Astrocyte (in vitro differentiated cells and primary cell): ENCODE measurements around the gene GPR61.

Experiments
- CTCF ChIP-seq: IDR thresholded peaks from 2 replicates; pipeline ENCODE4 v1.5.1; 2011; ENCODE audit warnings: low read depth, mild to moderate bottlenecking, inconsistent platforms, low read length, moderate library complexity; ENCODE audit not compliant: insufficient read depth
- EZH2 ChIP-seq: IDR thresholded peaks from 2 replicates; pipeline ENCODE4 v1.6.1; 2012; ENCODE audit warnings: mild to moderate bottlenecking, low read length, inconsistent platforms; ENCODE audit not compliant: insufficient read depth

- TF ChIP-seq CTCF = peak; percentile 80
- no peak for TF ChIP-seq EZH2
Observed at GRCh38 chr1:109490029-109490933, 49.4 kb upstream of the GPR61 start.
